ENCODE data around the gene TRAK2. TPM values are rescaled to one million over a fixed set of nuclear protein-coding genes. Genes with fewer than 3 reads are reported as not detected.
"Not testable (repeated sequence)": the region's sequence is repeated elsewhere in the genome, so short reads cannot be mapped to it uniquely, and the experiment has no call there.

TRAK2 gene
- 10 to 100 TPM; 23.5 to 26.0 TPM for total RNA-seq

- Mint-ChIP-seq H3K27me3 (no peaks in the 10 kb centered on the region), H3K36me3 (peaks cover 6% of the 10 kb centered on the region), H3K27ac (peak within 1 kb of the TSS; percentile 97), H3K4me1 (ENCODE audit: low read depth) (peaks cover 44% of the 10 kb centered on the region), H3K9me3 (no peaks in the 10 kb centered on the region), H3K4me3 (peak within 1 kb of the TSS; percentile 96)
- ChIA-PET POLR2A (interaction anchor here (0.6 to 2.0 kb wide), 14 partner anchors 11 to 588 kb away, joined by 3 to 11 read pairs (median 4); no protein-coding TSS in a partner anchor), CTCF (interaction anchor here (0.6 to 2.0 kb wide), 9 partner anchors 18 to 409 kb away, joined by 3 to 13 read pairs (median 4); partner anchors contain the start of gene CASP8)
- intact Hi-C loops (cut with micrococcal nuclease), result loop anchor here (1.0 to 5.0 kb wide), 8 partner anchors 31 to 1541 kb away; partner anchors contain the start of genes ALS2, C2orf69 and TMEM237
- peak; percentile 98 for DNase-seq
Measured at GRCh38 chr2:201451292-201452057, at the start of gene TRAK2, which contains the start of gene STRADB. TSS of gene TRAK2 (minus strand) at chr2:201451458. CDS start at chr2:201420507, 30,951 bp downstream. TSS of gene STRADB (plus strand) at chr2:201451740. CDS start at chr2:201454841, 3,101 bp downstream.

GRCh38 chr2:201500534-201500933 lies 49.3 kb upstream of the TRAK2 start:
- peaks cover 17% of the 10 kb centered on the region for H3K36me3 Mint-ChIP-seq
- intact Hi-C loops (cut with micrococcal nuclease), result no loop called here
- H3K27me3 Mint-ChIP-seq, result peaks cover 1% of the 10 kb centered on the region
- H3K4me1 Mint-ChIP-seq (ENCODE audit: low read depth), result no peaks in the 10 kb centered on the region
- DNase-seq, result no peak
- ChIA-PET CTCF (no interaction called here), POLR2A (no interaction called here)
- H3K27ac Mint-ChIP-seq, result no peak overlapping the region
- H3K4me3 Mint-ChIP-seq, result no peak overlapping the region
- peaks cover 19% of the 10 kb centered on the region for H3K9me3 Mint-ChIP-seq

- DNase-seq, result no peak
- H3K36me3 Mint-ChIP-seq, result peaks cover 7% of the 10 kb centered on the region
- CTCF ChIA-PET, result interaction anchor here (0.6 kb wide), 1 partner anchor 59 kb away, joined by 3 read pairs; no protein-coding TSS in a partner anchor
- H3K27me3 Mint-ChIP-seq, result peaks cover 1% of the 10 kb centered on the region
- peaks cover 3% of the 10 kb centered on the region for H3K9me3 Mint-ChIP-seq
- intact Hi-C loops (cut with micrococcal nuclease), result no loop called here
- POLR2A ChIA-PET, result interaction anchor here (0.7 kb wide), 1 partner anchor 30 kb away, joined by 3 read pairs; no protein-coding TSS in a partner anchor
- H3K4me1 Mint-ChIP-seq (ENCODE audit: low read depth), result no peaks in the 10 kb centered on the region
- no peak overlapping the region for H3K27ac Mint-ChIP-seq
- no peak overlapping the region for H3K4me3 Mint-ChIP-seq
Measured at GRCh38 chr2:201496785-201497184, 45.5 kb upstream of the TRAK2 start.

- no peaks in the 10 kb centered on the region for H3K9me3 Mint-ChIP-seq
- no peak overlapping the region for H3K4me3 Mint-ChIP-seq
- CTCF ChIA-PET, result no interaction called here
- no peaks in the 10 kb centered on the region for H3K27me3 Mint-ChIP-seq
- no peak for DNase-seq
- no peaks in the 10 kb centered on the region for H3K36me3 Mint-ChIP-seq
- intact Hi-C loops (cut with micrococcal nuclease), result no loop called here
- H3K27ac Mint-ChIP-seq, result no peak overlapping the region
- POLR2A ChIA-PET, result no interaction called here
- H3K4me1 Mint-ChIP-seq (ENCODE audit: low read depth), result no peaks in the 10 kb centered on the region
Measured at GRCh38 chr2:201490291-201490690, 39.0 kb upstream of the TRAK2 start.

- H3K4me1 Mint-ChIP-seq (ENCODE audit: low read depth), result no peaks in the 10 kb centered on the region
- DNase-seq, result no peak
- H3K9me3 Mint-ChIP-seq, result no peaks in the 10 kb centered on the region
- H3K36me3 Mint-ChIP-seq, result peaks cover 8% of the 10 kb centered on the region
- H3K27ac Mint-ChIP-seq, result no peak overlapping the region
- intact Hi-C loops (cut with micrococcal nuclease), result no loop called here
- CTCF ChIA-PET, result no interaction called here
- no peaks in the 10 kb centered on the region for H3K27me3 Mint-ChIP-seq
- POLR2A ChIA-PET, result no interaction called here
- H3K4me3 Mint-ChIP-seq, result no peak overlapping the region
Measured at GRCh38 chr2:201484805-201485204, 33.5 kb upstream of the TRAK2 start.

GRCh38 chr2:201483758-201484157 lies 32.5 kb upstream of the TRAK2 start:
- H3K27me3 Mint-ChIP-seq; CTCF ChIA-PET; H3K36me3 Mint-ChIP-seq; H3K27ac Mint-ChIP-seq; H3K4me1 Mint-ChIP-seq (ENCODE audit: low read depth); DNase-seq; POLR2A ChIA-PET; intact Hi-C loops (cut with micrococcal nuclease); H3K4me3 Mint-ChIP-seq; H3K9me3 Mint-ChIP-seq: not testable (repeated sequence)

GRCh38 chr2:201483342-201483741 lies 32.1 kb upstream of the TRAK2 start:
- no peak overlapping the region for H3K27ac Mint-ChIP-seq
- POLR2A ChIA-PET, result no interaction called here
- no peaks in the 10 kb centered on the region for H3K9me3 Mint-ChIP-seq
- H3K4me1 Mint-ChIP-seq (ENCODE audit: low read depth), result no peaks in the 10 kb centered on the region
- peaks cover 11% of the 10 kb centered on the region for H3K36me3 Mint-ChIP-seq
- CTCF ChIA-PET, result no interaction called here
- no peak overlapping the region for H3K4me3 Mint-ChIP-seq
- no peaks in the 10 kb centered on the region for H3K27me3 Mint-ChIP-seq
- intact Hi-C loops (cut with micrococcal nuclease), result no loop called here
- DNase-seq, result no peak

- intact Hi-C loops (cut with micrococcal nuclease), result no loop called here
- POLR2A ChIA-PET, result no interaction called here
Measured at GRCh38 chr2:201482543-201482942, 31.3 kb upstream of the TRAK2 start.

GRCh38 chr2:201472411-201472810 lies 21.2 kb upstream of the TRAK2 start:
- CTCF ChIA-PET, result no interaction called here

More at GRCh38 chr2:201482543-201482942, 31.3 kb upstream of the TRAK2 start:
- H3K4me3 Mint-ChIP-seq, result no peak overlapping the region
- H3K27me3 Mint-ChIP-seq, result no peaks in the 10 kb centered on the region
- no peaks in the 10 kb centered on the region for H3K4me1 Mint-ChIP-seq (ENCODE audit: low read depth)
- H3K9me3 Mint-ChIP-seq, result no peaks in the 10 kb centered on the region
- peaks cover 11% of the 10 kb centered on the region for H3K36me3 Mint-ChIP-seq
- CTCF ChIA-PET, result no interaction called here
- DNase-seq, result no peak
- H3K27ac Mint-ChIP-seq, result no peak overlapping the region

GRCh38 chr2:201471732-201472393 lies 20.6 kb upstream of the TRAK2 start:
- peaks cover 38% of the 10 kb centered on the region for H3K36me3 Mint-ChIP-seq
- POLR2A ChIA-PET, result no interaction called here
- intact Hi-C loops (cut with micrococcal nuclease), result no loop called here

More at GRCh38 chr2:201472411-201472810, 21.2 kb upstream of the TRAK2 start:
- no peak for DNase-seq
- intact Hi-C loops (cut with micrococcal nuclease), result no loop called here
- no peaks in the 10 kb centered on the region for H3K9me3 Mint-ChIP-seq
- no peaks in the 10 kb centered on the region for H3K27me3 Mint-ChIP-seq
- POLR2A ChIA-PET, result no interaction called here
- H3K4me1 Mint-ChIP-seq (ENCODE audit: low read depth), result peaks cover 3% of the 10 kb centered on the region
- no peak overlapping the region for H3K27ac Mint-ChIP-seq
- peaks cover 38% of the 10 kb centered on the region for H3K36me3 Mint-ChIP-seq
- no peak overlapping the region for H3K4me3 Mint-ChIP-seq

GRCh38 chr2:201470821-201471731 lies 19.8 kb upstream of the TRAK2 start:
- Mint-ChIP-seq H3K27ac (no peak overlapping the region), H3K4me1 (ENCODE audit: low read depth) (peaks cover 3% of the 10 kb centered on the region), H3K27me3 (no peaks in the 10 kb centered on the region), H3K4me3 (no peak overlapping the region), H3K9me3 (no peaks in the 10 kb centered on the region), H3K36me3 (peaks cover 38% of the 10 kb centered on the region)
- ChIA-PET CTCF (interaction anchor here (0.7 kb wide), 1 partner anchor 1190 kb away, joined by 3 read pairs; no protein-coding TSS in a partner anchor), POLR2A (no interaction called here)
- intact Hi-C loops (cut with micrococcal nuclease), result no loop called here
- no peak for DNase-seq

More at GRCh38 chr2:201471732-201472393, 20.6 kb upstream of the TRAK2 start:
- Mint-ChIP-seq H3K4me1 (ENCODE audit: low read depth) (peaks cover 3% of the 10 kb centered on the region), H3K27ac (no peak overlapping the region), H3K9me3 (no peaks in the 10 kb centered on the region), H3K27me3 (no peaks in the 10 kb centered on the region), H3K4me3 (no peak overlapping the region)
- CTCF ChIA-PET, result no interaction called here
- DNase-seq, result no peak

GRCh38 chr2:201467666-201468065 lies 16.4 kb upstream of the TRAK2 start:
- Mint-ChIP-seq H3K9me3 (no peaks in the 10 kb centered on the region), H3K36me3 (peaks cover 25% of the 10 kb centered on the region), H3K27ac (no peak overlapping the region), H3K27me3 (no peaks in the 10 kb centered on the region), H3K4me3 (no peak overlapping the region), H3K4me1 (ENCODE audit: low read depth) (peaks cover 3% of the 10 kb centered on the region)
- intact Hi-C loops (cut with micrococcal nuclease), result no loop called here
- ChIA-PET CTCF (no interaction called here), POLR2A (no interaction called here)
- DNase-seq, result no peak

Data from activated CD4-positive, alpha-beta memory T cell treated with anti-CD3 and anti-CD28 coated beads for 36 hours (primary cell).